Measurements from ENCODE around the gene PRDM9.

PRDM9 gene

GRCh38 chr5:23528677-23529076 is 21.3 kb downstream of the PRDM9 start:
- no peak for DNase-seq

- DNase-seq: no peak
Observed at GRCh38 chr5:23530571-23530970, 23.2 kb downstream of the PRDM9 start.

DNA sequence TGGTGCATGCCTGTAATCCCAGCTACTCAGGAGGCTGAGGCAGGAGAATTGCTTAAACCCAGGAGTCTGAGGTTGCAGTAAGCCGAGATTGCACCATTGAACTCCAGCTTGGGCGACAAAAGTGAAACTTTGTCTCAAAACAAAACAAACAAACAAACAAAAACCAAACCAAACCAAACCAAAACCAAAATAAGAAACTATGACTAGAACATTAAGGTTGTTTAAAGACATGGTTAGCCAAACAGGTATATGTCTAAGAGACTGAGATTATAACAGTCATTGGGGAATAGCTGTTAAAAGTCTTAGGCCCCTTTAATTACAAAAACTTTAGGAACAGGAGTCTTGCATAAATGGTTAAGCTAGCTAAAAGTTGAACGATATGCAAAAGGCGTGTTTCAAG is 63.6 kb downstream of the PRDM9 start:
- DNase-seq: no peak

All from NCI-H2081 treated with DMSO at 0.1 percent for 48 hours (cell line).